ENCODE results near the gene HOXB7. TPM values are rescaled to one million over a fixed set of nuclear protein-coding genes. Genes with fewer than 3 reads are reported as not detected.

HOXB7 gene
- total RNA-seq, 1 donor from 2014 or later = 2.4 TPM

DNA sequence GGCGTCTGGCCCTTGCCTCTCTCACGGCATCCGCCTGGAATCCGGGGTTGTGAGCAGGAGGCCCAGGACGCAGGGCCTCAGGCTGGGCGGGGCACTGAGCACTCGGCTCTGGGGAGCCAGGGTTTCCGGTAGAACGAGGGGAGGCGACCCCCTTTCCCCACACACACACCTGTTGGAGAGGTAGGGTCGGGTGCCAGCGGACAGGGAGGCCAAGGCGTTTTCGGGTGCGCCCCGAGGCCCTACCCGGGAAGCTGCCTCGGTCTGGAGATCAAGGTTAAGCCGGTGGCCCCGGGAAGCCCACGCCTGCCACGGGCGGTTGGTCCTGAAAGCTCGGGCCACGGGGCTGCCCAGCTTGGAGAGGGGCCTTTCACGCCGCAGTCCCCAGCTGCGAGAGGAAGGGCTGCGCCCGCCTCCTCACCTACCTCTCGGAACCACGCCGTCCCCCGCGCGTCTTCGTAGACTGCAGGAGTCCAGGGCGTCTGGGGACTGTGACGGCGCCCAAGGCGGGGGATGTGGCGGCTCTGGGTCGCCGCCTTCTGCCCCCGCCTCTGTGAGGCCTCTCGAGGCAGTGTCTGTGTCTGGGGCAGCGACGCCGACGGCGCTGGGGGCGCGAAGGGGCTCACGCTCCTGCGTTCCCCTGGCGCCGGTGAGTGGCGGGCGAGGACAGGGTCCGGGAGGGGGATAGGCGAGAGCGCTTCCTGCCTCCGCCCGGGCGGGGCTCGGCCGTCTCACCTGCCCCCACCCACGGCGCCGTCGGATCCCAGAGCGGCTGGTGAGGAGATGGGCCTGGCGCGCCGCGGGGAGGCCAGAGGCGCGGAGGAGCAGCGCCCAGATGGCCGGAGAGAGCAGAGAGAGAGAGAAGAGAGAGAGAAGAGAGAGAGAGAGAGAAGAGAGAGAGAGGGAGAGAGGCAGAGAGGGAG, 35.6 kb upstream of the HOXB7 start:
- Histone ChIP-seq H3K4me1 (peaks cover 13% of the 10 kb centered on the region), H3K27me3 (ENCODE audit: low read depth) (peaks cover 91% of the 10 kb centered on the region), H3K4me3 (peak overlapping the region; percentile 53), H3K36me3 (no peaks in the 10 kb centered on the region), H3K27ac (no peak overlapping the region), H3K9me3 (no peaks in the 10 kb centered on the region)
- intact Hi-C loops (cut with DNase I) = no loop called here
- ATAC-seq (peak; percentile 44 to 54), DNase-seq (no peak)
- TF ChIP-seq, protein P1, sequence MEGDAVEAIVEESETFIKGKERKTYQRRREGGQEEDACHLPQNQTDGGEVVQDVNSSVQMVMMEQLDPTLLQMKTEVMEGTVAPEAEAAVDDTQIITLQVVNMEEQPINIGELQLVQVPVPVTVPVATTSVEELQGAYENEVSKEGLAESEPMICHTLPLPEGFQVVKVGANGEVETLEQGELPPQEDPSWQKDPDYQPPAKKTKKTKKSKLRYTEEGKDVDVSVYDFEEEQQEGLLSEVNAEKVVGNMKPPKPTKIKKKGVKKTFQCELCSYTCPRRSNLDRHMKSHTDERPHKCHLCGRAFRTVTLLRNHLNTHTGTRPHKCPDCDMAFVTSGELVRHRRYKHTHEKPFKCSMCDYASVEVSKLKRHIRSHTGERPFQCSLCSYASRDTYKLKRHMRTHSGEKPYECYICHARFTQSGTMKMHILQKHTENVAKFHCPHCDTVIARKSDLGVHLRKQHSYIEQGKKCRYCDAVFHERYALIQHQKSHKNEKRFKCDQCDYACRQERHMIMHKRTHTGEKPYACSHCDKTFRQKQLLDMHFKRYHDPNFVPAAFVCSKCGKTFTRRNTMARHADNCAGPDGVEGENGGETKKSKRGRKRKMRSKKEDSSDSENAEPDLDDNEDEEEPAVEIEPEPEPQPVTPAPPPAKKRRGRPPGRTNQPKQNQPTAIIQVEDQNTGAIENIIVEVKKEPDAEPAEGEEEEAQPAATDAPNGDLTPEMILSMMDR (IDR thresholded peaks at IDR 0.05) = no peak

- peaks cover 13% of the 10 kb centered on the region for H3K4me1 ChIP-seq
- ATAC-seq (no peak), DNase-seq (no peak)
- H3K36me3 ChIP-seq = no peaks in the 10 kb centered on the region
- intact Hi-C loops (cut with DNase I) = no loop called here
- H3K9me3 ChIP-seq = no peaks in the 10 kb centered on the region
- TF ChIP-seq, protein P1 (IDR thresholded peaks at IDR 0.05) = no peak
- H3K27me3 ChIP-seq (ENCODE audit: low read depth) = peaks cover 98% of the 10 kb centered on the region
- no peak overlapping the region for H3K4me3 ChIP-seq
- no peak overlapping the region for H3K27ac ChIP-seq
These were observed 34.9 kb upstream of the HOXB7 start for GRCh38 chr17:48645639-48646182.

DNA sequence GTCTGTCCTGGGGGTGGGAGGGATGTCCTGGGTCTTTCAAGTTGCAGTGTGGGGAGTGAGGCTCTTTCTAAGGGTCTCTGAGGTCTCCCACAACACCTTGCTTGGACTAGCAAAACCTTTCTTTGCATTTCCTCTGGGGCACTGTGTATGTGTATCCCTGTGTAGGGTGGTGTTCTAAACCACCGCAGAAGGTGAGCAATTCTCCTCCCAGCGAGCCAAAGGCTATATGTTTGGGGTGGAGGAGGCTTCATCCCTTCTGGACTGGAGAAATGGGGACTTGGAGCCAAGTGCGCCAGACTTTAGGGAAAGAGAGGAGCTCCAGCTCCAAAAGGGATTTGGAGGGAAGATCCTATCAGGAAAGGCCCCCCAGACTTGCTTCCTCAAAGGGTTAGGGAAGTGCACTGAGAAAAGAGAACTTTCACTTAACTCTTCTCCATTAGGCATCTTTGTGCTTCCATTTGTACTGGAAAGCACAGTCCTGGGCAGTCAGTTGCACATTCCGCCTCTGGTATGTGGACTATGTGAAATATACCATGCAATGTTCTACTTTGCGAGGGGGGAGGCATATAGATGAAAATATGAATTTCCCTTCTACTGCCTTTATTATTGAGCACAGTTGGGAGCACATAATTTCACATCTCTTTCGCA, 34.2 kb upstream of the HOXB7 start:
- peaks cover 99% of the 10 kb centered on the region for H3K27me3 ChIP-seq (ENCODE audit: low read depth)
- no peaks in the 10 kb centered on the region for H3K36me3 ChIP-seq
- intact Hi-C loops (cut with DNase I) = no loop called here
- no peak for ATAC-seq
- TF ChIP-seq, protein P1 (IDR thresholded peaks at IDR 0.05) = no peak
- H3K9me3 ChIP-seq = no peaks in the 10 kb centered on the region
- no peak overlapping the region for H3K27ac ChIP-seq
- no peak for DNase-seq
- peaks cover 13% of the 10 kb centered on the region for H3K4me1 ChIP-seq
- no peak overlapping the region for H3K4me3 ChIP-seq

GRCh38 chr17:48644159-48644558, 33.3 kb upstream of the HOXB7 start:
- no peak for ATAC-seq
- intact Hi-C loops (cut with DNase I) = no loop called here
- TF ChIP-seq, protein P1 (IDR thresholded peaks at IDR 0.05) = no peak
- no peak overlapping the region for H3K4me3 ChIP-seq
- H3K36me3 ChIP-seq = no peaks in the 10 kb centered on the region
- no peaks in the 10 kb centered on the region for H3K9me3 ChIP-seq
- H3K4me1 ChIP-seq = peaks cover 13% of the 10 kb centered on the region
- H3K27ac ChIP-seq = no peak overlapping the region
- peaks cover 99% of the 10 kb centered on the region for H3K27me3 ChIP-seq (ENCODE audit: low read depth)
- no peak for DNase-seq

DNA sequence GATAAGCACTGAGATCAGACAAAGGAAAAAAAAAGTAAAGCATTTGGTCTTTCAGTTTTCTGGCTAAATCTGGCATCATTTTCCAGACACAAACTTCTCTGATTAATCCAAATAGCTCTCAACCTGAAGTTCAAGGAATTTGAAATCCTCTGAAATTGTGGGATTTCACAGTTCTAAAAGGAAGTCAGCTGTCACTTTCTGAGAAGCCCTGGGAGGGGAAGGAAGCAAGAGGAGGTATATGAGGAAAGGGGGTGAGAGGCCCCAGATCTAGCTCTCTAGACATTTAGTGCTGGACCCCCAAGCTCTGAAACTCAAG, 32.8 kb upstream of the HOXB7 start:
- TF ChIP-seq, protein P1 (IDR thresholded peaks at IDR 0.05) = no peak
- intact Hi-C loops (cut with DNase I) = no loop called here
- no peak for ATAC-seq
- Histone ChIP-seq H3K27ac (no peak overlapping the region), H3K9me3 (no peaks in the 10 kb centered on the region), H3K27me3 (ENCODE audit: low read depth) (peaks cover 99% of the 10 kb centered on the region), H3K4me1 (peaks cover 13% of the 10 kb centered on the region), H3K36me3 (no peaks in the 10 kb centered on the region), H3K4me3 (no peak overlapping the region)
- DNase-seq = no peak
